HG02938 (cell line): ENCODE data around the gene CYFIP2.
A peak's percentile ranks its signal among the peaks of the same experiment; 100 is the strongest.
"Not testable (repeated sequence)": the region's sequence is repeated elsewhere in the genome, so short reads cannot be mapped to it uniquely, and the experiment has no call there.

Experiments
- ATAC-seq: cut with Tn5 transposase; IDR thresholded peaks from one replicate; pipeline ENCODE4 v1.9.1; 2021; ENCODE audit warnings: mild to moderate bottlenecking, moderate library complexity; ENCODE audit not compliant: unreplicated experiment

The CYFIP2 gene

GRCh38 chr5:157384971-157385709 is 119.2 kb downstream of the CYFIP2 start:
- no peak for ATAC-seq

GRCh38 chr5:157387041-157387563 is 121.2 kb downstream of the CYFIP2 start:
- ATAC-seq = no peak

- no peak for ATAC-seq
These were observed 121.8 kb downstream of the CYFIP2 start for GRCh38 chr5:157387683-157388093.

- no peak for ATAC-seq
These were observed 122.3 kb downstream of the CYFIP2 start for GRCh38 chr5:157388111-157388710.

- no peak for ATAC-seq
These were observed 123.2 kb downstream of the CYFIP2 start for GRCh38 chr5:157389103-157389502.

GRCh38 chr5:157390133-157390532 is 124.2 kb downstream of the CYFIP2 start:
- ATAC-seq = no peak

- no peak for ATAC-seq
These were observed 124.8 kb downstream of the CYFIP2 start for GRCh38 chr5:157390551-157391297.

- no peak for ATAC-seq
These were observed 132.4 kb downstream of the CYFIP2 start for GRCh38 chr5:157398305-157398704.

- ATAC-seq = no peak
These were observed 135.0 kb downstream of the CYFIP2 start for GRCh38 chr5:157400741-157401495.

GRCh38 chr5:157415838-157416237 is 149.9 kb downstream of the CYFIP2 start:
- ATAC-seq = no peak

- ATAC-seq = not testable (repeated sequence)
These were observed 153.6 kb downstream of the CYFIP2 start for GRCh38 chr5:157419521-157419920.

- not testable (repeated sequence) for ATAC-seq
These were observed 164.0 kb downstream of the CYFIP2 start for GRCh38 chr5:157429920-157430319.

- peak; percentile 61 for ATAC-seq
These were observed 165.7 kb downstream of the CYFIP2 start for GRCh38 chr5:157431544-157432200.

- ATAC-seq = no peak
These were observed 168.2 kb downstream of the CYFIP2 start for GRCh38 chr5:157434096-157434495.

- no peak for ATAC-seq
These were observed 177.2 kb downstream of the CYFIP2 start for GRCh38 chr5:157443041-157443549.

GRCh38 chr5:157444224-157444623 is 178.3 kb downstream of the CYFIP2 start:
- ATAC-seq = no peak
